HG03457 (cell line): ENCODE data around the gene KRT17.

Experiments
- ATAC-seq: cut with Tn5 transposase; IDR thresholded peaks from one replicate; pipeline ENCODE4 v1.9.1; 2021; ENCODE audit warnings: moderate number of reproducible peaks; ENCODE audit not compliant: unreplicated experiment

The KRT17 gene

GRCh38 chr17:41624208-41625101 lies at the start of gene KRT17:
KRT17 (minus strand) TSS chr17:41624575; CDS start chr17:41624509, 66 bp downstream.
- no peak for ATAC-seq

- ATAC-seq: no peak
Observed at GRCh38 chr17:41672153-41672552, 47.8 kb upstream of the KRT17 start.

- no peak for ATAC-seq
Observed at GRCh38 chr17:41667280-41668041, 43.1 kb upstream of the KRT17 start.

GRCh38 chr17:41666708-41667279 lies 42.4 kb upstream of the KRT17 start:
- no peak for ATAC-seq

GRCh38 chr17:41666237-41666641 lies 41.9 kb upstream of the KRT17 start:
- peak; percentile 27 for ATAC-seq

- ATAC-seq: peak; percentile 48
Observed at GRCh38 chr17:41665566-41666236, 41.3 kb upstream of the KRT17 start.

- no peak for ATAC-seq
Observed at GRCh38 chr17:41664587-41665565, 40.5 kb upstream of the KRT17 start.

- ATAC-seq: no peak
Observed at GRCh38 chr17:41664172-41664457, 39.7 kb upstream of the KRT17 start.

GRCh38 chr17:41663451-41664171 lies 39.2 kb upstream of the KRT17 start:
- ATAC-seq: no peak

GRCh38 chr17:41660221-41660711 lies 35.9 kb upstream of the KRT17 start:
- no peak for ATAC-seq

GRCh38 chr17:41659427-41660212 lies 35.2 kb upstream of the KRT17 start:
- ATAC-seq: no peak

- no peak for ATAC-seq
Observed at GRCh38 chr17:41658846-41659245, 34.5 kb upstream of the KRT17 start.

- no peak for ATAC-seq
Observed at GRCh38 chr17:41657936-41658335, 33.6 kb upstream of the KRT17 start.

GRCh38 chr17:41657176-41657754 lies 32.9 kb upstream of the KRT17 start:
- ATAC-seq: no peak

- ATAC-seq: no peak
Observed at GRCh38 chr17:41656249-41657023, 32.1 kb upstream of the KRT17 start.

- ATAC-seq: no peak
Observed at GRCh38 chr17:41655611-41656111, 31.3 kb upstream of the KRT17 start.
